Inflammatory macrophage treated with lipopolysaccharide for 1 hour (primary cell): Measurements from ENCODE around the gene UGT1A6.
A peak's percentile ranks its signal among the peaks of the same experiment; 100 is the strongest.
"Not testable (repeated sequence)": the region's sequence is repeated elsewhere in the genome, so short reads cannot be mapped to it uniquely, and the experiment has no call there.

Source experiments
- DNase-seq, 2 donors: peaks; one replicate each; pipeline ENCODE4 v3.0.0-alpha.2; 2020 to 2022

The UGT1A6 gene

DNA sequence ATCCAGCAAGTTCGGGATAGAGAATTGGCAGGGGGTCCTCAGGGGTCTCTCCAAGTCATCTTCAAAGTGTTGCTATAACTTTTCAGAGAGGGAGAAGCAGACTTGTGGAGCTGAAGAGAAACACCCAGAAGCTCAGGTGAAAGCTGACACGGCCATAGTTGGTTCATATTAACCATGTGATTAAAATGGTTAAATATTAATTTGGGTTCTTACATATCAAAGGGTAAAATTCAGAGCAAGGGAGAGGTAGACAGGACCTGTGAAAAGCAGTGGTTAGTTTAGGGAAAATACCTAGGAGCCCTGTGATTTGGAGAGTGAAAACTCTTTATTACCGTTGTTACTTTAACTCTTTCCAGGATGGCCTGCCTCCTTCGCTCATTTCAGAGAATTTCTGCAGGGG, at the start of gene UGT1A6:
Gene UGT1A6, plus strand, starts transcription at position 243 of the 400 bp plus-strand sequence. Its CDS starts 115 bp downstream, at position 358.
- no peak for DNase-seq

DNA sequence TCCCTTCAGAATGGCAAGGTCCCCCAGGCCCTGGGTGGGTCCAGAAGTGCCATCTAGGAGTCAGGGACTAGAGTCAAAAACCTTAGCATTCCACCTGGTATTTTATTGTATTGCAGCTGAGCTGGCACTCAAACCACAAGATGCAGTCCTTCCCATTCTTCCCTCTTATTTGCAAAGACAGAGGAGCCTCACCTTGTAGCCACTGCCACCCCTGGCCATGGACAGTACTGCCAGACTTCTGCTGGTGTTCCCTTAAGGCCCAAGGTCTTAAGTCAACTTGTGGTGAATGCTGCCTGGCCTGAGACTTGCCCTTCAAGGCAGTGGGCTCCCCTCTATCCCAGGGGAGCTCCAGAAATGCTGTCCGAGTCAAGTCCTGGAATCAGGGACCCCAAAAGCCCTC, 49.6 kb upstream of the UGT1A6 start:
- DNase-seq: no peak

DNA sequence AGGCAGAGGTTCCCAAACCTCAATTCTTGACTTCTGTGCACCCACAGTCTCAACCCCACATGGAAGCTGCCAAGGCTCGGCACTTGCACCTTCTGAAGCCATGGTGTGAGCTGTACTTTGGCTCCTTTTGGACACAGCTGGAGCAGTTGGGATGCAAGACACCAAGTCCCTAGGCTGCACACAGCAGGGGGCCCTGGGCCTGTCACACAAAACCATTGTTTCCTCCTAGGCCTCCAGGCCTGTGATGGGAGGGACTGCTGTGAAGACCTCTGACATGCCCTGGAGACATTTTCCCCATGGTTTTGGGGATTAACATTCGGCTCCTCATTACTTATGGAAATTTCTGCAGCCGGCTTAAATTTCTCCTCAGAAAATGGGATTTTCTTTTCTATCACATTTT, 46.7 kb upstream of the UGT1A6 start:
- DNase-seq: not testable (repeated sequence)

DNA sequence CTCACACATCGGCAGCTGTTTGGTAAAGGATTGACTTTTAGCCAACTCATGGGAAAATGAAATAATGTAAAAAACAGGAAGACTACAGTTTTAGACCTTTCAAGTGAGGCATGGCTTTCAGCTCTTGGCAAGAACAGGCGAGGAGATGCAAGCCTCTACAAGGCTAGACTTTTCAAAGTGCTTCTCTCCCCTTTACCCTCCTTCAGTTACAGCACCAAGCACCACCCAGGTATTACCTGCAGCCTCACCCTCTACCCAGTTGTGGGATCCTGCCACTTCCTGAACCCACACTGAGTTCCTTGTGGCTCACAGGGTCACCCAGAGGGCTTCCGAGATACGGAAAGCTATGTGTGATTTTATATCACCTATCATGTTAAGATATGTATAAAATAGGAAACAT, 41.7 kb upstream of the UGT1A6 start:
- DNase-seq: no peak

DNA sequence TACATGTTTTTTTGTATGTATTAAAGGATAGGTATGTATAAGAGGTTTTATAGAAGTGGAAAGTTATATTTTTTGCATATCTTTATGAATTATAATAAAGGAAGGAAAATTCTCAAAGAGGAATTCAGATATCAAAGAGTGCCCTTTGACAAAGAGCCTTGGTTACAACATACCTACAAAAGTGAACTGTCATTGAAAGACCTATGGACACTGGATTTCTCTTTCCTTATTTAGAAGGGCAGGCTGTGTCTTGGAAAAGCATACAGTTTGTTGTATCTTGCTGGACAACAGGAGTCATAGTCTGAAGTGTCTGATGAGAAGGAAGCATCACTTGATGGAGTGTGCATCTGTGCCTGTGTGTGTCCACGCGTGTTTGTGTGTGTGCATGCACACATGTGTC, 41.3 kb upstream of the UGT1A6 start:
- DNase-seq: no peak

DNA sequence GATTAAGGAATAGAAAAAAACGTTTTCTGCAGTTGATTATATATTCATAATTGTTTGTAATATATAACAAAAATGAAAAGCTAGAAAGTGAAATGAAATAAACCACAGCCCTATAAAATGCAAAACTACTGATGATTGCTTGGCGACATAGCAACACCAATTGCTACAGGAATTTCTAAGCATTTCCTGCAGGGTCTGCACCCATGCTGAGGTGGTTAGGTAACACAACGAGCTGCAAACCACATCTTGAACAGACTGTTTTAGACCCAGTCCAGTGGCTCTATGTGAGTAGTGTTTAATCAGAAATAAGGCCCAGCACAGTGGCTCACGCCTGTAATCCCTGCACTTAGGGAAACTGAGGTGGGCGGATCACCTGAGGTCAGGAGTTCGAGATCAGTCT, 38.2 kb upstream of the UGT1A6 start:
- DNase-seq: no peak

DNA sequence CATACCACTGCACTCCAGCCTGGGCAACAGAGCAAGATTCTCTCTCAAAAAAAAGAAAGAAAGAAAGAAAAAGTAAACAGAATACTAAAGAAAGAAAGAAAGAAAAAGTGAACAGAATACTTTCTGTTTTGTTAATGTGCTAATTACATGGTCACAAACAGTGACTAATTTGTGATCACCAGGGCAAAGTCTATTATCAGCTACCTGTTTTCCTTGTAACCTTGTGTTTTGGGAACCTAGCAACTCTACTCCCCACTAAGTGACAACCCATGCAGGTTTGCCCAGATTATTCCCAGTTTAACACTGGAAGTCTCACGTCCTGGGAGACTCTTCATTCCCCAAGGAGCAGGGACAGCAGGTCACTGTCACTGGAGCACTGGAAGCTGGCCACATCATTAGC, 37.6 kb upstream of the UGT1A6 start:
- no peak for DNase-seq

DNA sequence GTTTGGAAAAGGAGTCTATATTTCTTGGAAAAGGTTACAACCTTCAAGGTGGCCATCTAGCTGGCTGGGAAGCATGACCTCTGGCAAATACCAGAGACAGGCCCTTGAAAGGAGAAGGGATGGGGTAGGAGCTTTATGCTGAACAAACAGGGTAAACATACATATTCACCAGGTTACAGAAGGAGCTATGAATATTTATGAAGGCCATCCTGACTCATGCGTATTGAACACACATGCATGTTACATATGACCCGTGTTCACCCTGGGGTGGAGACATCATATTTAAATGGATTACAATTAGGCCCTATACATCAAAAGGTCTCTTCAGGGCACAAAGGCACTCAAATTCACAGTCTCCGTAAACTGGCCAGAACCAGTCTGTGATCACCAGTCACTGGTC, 36.7 kb upstream of the UGT1A6 start:
- not testable (repeated sequence) for DNase-seq

DNA sequence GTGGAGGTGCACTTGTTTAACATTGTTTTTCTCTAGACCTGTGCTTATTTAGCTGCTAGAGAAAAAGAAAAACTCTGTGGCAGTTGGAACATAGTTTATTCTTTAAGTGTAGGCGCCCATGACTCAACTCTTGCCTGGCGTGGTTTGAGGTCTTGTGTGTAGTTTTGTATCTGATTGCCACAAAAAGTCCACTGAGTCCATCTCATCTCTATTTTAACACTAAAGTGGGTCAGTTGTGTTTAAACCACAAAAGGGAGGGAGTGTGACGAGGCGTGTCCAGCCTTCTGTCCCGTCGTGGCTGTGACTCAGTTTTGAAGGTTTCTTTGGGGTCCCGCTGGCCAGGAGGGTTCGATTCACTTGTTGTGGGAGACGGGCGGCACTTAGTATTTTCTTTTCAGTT, 36.2 kb upstream of the UGT1A6 start:
- DNase-seq: no peak

DNA sequence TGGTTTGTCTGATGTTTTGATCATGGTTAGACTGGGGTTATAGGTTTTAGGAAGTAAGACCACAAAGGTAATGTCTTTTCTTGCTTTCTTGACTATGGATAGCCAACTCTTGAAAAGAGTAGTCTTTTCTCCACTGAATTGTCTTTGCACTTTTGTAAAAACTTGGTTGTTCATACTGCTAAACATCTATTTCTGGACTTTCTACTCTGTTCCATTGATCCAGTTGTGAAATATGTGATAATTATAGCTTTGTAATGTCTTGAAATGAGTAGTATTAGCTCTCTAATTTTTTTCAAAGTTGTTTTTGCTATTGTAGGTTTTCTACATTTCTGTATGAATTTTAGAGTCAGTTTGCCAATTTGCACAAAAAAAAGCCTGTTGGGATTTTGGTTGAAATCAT, 34.1 kb upstream of the UGT1A6 start:
- no peak for DNase-seq

DNA sequence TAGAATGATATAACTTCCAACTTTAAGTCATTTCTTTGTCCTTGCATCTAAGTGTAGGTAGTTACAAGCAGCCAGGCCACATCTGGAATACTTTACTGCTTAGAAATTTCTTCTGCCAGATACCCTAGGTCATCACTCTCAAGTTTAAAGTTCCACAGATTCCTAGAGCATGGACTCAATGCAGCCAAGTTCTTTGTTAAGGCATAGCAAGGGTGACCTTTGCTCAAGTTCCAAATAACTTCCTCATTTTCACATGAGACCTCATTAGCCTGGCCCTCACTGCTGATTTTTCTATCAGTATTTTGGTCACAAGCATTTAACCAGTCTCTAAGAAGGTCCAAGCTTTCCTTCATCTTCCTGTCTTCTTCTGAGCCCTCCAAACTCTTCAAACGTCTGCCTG, 28.8 kb upstream of the UGT1A6 start:
- DNase-seq: no peak

DNA sequence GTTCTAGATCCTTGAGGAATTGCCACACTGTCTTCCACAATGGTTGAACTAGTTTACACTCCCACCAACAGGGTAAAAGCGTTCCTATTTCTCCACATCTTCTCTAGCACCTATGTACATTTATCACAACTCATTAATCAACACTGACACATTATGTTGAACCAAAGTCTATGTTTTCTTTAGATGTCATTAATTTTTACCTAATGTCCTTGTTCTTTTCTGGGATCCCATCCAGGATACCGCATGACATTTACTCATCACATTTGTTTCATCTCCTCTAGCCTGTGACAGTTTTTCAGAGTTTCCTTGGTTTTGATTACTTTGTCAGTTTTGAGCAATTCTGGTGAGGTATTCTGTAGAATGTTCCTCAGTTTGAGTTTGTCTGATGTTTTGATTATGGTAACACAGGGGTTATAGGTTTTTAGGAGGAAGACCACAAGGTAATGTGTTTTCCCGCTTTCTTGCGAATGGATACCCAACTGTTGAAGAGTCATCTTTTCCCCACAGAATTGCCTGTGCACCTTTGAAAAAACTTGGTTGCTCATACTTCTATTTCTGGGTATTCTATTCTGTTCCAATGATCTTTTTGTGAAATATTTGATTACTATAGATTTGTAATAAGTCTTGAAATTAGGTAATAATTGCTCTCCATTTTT, 24.0 kb upstream of the UGT1A6 start:
- DNase-seq: no peak

DNA sequence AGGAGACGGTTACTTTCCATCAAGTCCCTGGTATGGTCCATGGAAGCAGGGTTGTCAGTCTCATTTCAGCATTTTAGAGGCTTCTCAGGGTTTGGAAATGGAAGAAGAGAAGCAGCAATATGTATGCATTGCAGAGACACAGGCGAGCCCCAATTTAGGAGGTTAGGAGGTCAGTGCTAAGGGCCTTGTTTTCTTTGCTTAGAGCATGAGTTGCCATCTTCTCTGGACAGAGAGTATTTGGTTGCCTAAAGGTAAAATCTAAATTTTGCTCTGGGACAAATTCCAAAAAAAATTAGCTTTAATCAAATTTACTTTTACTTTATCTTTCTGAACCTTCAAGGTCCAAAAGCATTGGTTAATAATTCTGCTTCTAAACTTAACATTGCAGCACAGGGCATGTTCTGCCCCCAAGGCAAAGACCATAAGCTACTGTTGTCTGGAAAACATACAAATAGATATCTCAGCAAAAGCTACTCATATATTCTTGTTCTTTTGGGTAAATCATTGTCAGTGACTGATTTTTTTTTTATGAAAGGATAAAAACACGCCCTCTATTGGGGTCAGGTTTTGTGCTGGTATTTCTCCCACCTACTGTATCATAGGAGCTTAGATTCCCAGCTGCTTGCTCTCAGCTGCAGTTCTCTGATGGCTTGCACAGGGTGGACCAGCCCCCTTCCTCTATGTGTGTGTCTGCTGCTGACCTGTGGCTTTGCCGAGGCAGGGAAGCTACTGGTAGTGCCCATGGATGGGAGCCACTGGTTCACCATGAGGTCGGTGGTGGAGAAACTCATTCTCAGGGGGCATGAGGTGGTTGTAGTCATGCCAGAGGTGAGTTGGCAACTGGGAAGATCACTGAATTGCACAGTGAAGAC, 21.2 kb upstream of the UGT1A6 start, which contains the start of gene UGT1A9:
Gene UGT1A9, plus strand, starts transcription at position 609 of the 872 bp plus-strand sequence. Its CDS starts 37 bp downstream, at position 646.
- DNase-seq: no peak

DNA sequence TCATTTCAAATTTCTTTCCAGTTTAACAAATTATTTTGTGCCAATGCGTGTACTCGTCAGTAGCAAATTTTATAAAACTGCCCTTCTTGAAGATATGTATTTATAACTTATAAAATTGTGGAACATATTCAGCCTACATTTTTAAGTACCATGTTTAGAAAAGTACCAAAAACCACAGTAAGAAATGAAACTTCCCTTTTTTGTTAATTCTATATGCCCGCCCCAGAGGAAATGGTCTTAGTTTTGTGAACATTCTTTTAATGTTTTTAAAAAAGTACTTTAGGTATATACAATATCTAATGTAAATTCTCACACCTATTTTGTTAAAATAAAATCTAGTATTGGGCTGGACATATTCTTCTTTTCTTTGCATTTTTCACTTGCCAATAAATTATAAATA, 19.8 kb upstream of the UGT1A6 start:
- DNase-seq: no peak

DNA sequence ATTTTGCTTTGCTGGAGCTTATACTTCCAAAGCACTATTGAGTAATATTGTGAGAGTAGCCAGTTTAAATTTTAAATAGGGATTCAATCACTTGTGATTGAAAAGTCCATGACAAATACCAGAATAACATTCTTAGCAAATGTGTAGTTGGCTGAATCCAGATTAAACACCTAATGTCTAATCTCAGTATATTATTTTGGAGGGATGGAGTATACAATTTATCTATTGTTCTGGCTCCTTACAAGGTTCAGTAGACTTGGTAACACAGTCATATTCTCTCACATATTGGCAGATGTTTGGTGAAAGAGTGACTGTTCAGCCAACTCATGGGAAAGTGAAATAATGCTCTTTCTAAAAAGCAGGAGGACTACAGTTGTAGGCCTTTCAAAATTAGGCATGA, 18.8 kb upstream of the UGT1A6 start:
- DNase-seq: no peak

DNA sequence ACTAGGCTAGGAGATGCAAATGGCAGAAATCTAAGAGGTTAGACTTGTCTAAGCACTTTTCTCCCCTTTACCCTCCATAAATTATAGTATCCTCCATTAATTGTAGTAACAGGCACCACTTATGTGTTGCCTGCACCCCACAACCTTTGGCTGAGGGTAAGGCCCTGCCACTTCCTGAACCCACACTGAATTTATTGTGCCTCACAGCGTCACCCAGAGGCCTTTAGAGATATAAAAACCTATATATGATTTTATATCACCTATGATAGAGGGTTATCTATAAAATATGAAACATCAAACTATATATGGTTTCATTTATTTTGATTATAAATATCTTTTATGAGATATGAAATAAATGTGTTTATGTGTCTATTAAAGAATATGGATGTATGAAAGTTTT, 18.4 kb upstream of the UGT1A6 start:
- DNase-seq: no peak

DNA sequence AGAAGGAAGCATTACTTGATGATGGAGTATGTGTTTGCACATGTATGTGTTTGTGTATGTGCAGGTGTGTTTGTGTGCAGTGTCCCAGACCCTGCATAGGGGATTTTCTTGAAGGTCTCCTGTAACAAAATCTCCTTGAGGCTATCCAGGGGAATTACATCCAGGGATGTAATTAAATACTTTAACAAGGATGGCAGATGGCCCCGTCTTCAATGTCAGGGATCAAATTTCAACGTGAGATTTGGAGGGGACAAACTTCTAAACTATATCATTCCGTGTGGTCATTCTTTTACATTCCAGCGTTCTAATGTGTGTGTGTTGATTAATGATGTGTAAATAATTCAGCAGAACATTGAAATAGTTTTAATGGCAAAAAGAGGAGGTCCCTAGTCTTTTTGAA, 17.7 kb upstream of the UGT1A6 start:
- DNase-seq: no peak

DNA sequence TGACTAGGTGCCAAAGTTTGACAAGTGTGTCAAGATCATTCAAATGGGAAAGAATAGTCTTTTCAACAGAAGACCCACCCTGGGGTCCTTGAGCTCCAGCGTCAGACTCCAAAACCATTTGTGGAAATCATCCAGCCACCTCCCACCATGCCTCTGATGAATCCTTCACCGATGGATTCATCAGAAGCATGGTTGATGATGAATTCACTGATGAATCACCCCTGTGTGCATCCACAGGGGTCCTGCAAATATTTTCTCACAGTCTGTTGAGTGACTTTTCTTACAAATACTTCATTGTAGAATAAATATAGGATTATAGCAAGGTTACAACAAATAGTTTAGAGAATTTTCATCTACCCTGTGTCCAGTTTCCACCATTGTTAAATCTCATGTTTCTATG, 16.6 kb upstream of the UGT1A6 start:
- DNase-seq: no peak

DNA sequence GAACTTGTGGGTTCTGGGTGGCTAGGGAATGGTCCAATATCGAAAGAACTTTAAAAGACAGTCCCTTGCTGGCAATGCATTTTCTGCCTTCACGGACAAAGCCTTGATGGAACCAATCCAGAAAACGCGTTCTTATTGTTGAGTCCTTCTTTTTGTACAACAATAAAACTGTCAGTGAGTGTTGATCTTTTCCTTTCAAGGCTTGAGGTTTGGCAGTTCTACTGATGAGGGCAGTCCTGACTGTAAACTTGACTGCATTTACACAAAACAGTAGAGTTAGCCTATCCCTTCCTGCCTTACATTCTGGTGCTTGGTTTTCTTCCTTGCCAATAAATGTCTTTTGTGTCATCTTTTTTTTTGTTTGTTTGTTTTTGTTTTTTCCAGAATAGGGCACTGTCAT, 13.5 kb upstream of the UGT1A6 start:
- no peak for DNase-seq

DNA sequence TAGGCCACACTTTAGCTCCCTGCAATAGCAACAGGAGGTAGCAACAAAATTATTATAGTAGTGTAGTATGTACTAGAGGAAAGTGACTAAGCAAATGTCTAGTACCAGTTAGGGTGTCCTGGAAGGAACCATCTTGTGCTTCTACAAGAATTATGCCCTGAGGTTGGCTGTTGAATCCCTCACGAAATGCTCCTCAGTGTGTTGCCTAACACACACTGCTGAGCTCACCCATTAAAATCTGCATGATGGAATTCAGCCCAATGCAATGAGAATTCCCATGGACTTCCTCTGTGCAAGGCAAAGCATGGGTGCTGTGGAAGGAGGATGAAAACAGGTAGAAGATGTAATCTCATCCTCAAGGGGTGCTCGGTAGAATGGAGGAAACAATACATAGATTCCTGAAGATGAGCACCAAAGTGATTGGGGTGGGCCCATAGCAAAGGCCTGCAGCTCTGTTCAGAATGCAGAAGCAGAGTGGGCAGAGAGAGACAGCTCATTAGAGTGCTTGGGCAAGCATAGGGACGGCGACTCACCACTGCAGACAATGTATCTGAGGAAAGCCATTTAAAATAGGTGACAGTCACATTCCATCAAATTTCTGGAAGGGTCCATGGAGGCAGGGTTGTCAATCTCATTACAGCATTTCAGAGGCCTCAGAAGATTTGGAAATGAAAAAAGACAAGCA, 12.2 kb upstream of the UGT1A6 start:
- DNase-seq: peak; percentile 3 to 9

DNA sequence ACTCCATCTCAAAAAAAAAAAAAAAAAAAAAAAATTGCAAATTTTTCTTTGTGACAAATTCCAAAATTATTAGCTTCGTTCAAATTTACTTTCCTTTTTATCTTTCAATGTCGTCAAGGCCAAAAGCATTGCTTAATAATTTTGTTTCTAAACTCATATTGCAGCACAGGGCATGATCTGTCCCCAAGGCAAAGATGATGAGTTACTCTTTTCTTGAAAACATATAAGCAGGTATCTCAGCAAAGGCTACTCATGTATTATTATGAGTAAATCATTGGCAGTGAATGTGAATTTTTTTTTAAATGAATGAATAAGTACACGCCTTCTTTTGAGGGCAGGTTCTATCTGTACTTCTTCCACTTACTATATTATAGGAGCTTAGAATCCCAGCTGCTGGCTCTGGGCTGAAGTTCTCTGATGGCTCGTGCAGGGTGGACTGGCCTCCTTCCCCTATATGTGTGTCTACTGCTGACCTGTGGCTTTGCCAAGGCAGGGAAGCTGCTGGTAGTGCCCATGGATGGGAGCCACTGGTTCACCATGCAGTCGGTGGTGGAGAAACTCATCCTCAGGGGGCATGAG, 11.1 kb upstream of the UGT1A6 start, which contains the start of gene UGT1A7:
Gene UGT1A7, plus strand, starts transcription at position 381 of the 579 bp plus-strand sequence. Its CDS starts 37 bp downstream, at position 418.
- DNase-seq: no peak

DNA sequence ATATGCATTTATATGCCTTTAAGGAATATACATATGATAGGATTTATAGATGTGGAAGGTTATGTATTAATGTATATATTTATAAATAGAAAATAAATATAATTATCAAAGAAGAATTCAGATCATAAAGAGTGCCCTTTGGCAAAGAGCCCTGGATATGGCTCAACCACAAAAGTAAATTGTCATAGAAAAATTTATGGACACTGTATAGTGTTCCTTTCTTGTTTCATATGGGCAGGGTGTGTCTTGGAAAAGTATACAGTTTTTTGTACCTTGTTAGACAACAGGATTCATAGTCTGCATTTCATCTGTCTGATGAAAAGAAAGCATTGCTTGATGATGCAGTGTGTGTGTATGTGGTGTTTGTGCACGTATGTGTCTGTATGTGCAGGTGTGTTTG, 8.1 kb upstream of the UGT1A6 start:
- DNase-seq: no peak

DNA sequence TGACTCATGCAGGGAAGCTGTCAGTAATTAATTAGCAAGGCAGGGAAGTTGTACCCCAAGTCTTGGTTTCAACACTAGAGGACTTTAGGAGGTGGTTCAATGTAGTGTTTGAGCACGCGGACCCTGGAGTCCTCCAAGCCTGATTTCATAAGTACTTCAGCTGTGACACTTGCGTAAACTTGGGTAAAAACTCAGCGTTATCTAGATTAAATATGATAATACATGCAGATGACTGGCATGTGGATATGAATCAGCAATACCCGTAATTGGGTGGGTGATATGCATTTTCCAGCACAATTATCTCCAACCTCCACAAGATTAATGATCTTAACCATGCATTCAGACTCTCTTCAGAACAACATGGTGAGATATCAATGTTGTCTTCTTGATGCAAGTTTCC, 5.8 kb upstream of the UGT1A6 start:
- no peak for DNase-seq
